HG02759 (cell line): ENCODE results near the gene VWA8.
"Not testable (repeated sequence)": the region's sequence is repeated elsewhere in the genome, so short reads cannot be mapped to it uniquely, and the experiment has no call there.

Experiments used
- ATAC-seq: cut with Tn5 transposase; IDR thresholded peaks from one replicate; pipeline ENCODE4 v1.9.1; 2021; ENCODE audit warnings: mild to moderate bottlenecking, moderate library complexity; ENCODE audit not compliant: unreplicated experiment

Gene VWA8

DNA sequence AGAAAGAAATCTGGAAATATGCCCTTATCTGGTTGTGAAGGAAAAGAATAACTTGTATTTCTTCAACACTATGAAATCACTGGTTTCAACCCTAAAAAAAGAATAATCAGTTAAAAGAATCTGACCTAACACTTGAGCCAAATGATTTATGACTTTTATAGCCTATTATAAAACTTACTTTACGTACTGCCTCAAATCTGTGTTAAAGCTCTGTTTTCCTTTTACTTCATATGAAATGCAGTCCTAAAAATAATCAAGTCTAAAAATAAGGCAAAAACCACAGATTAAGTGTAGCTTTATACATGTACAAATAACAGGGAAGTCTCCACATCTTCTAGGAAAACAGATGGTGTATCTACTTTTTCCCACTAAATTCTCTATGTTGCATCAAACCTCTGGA is 101.3 kb downstream of the VWA8 start:
- ATAC-seq: no peak

DNA sequence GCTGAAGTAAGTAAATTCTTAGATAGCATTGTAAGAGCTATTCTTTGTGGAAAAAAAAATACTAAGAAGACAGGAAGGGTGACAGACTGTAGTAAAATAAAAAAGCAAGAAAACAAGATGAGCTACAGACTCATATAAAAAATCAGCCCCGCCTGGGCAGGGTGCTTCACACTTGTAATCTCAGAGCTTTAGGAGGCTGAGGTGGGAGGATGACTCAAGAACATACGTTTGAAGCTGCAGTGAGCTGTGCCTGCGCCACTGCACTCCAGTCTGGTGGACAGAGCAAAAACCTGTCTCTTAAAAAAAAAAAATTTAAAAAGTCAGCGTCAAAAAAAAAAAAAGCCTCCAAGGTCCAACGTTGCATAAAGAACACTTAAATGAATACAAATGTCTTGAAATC is 102.1 kb downstream of the VWA8 start:
- no peak for ATAC-seq

DNA sequence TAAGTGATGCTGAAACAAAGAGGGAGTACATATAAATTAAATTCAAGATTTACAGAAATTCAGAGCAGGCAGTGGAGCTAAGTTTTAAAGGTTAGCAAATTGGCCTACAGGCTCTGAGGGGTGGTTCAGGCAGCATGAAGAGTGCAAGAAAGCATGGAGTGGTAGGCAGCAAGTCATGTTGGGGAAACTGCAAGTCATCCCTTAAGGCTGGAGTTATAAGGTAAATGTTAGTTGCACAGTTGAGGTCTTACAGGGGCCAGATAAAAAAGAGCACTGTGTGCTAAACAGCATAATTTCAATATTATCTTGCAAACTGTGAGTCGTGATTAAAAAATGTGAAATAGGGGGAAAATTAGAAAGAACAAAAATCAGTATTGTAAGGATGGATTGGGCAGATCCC is 106.2 kb downstream of the VWA8 start:
- no peak for ATAC-seq

DNA sequence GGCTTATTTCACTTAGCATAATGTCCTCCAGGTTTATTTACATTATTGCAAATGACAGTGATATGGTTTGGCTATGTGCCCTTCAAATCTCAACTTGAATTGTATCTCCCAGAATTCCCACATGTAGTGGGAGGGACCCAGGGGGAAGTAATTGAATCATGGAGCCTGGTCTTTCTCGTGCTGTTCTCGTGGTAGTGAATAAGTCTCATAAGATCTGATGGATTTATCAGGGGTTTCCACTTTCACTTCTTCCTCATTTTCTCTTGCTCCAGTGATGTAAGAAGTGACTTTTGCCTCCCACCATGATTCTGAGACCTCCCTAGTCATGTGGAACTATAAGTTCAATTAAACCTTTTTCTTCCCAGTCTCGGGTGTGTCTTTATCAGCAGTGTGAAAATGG is 109.6 kb downstream of the VWA8 start:
- ATAC-seq: no peak

DNA sequence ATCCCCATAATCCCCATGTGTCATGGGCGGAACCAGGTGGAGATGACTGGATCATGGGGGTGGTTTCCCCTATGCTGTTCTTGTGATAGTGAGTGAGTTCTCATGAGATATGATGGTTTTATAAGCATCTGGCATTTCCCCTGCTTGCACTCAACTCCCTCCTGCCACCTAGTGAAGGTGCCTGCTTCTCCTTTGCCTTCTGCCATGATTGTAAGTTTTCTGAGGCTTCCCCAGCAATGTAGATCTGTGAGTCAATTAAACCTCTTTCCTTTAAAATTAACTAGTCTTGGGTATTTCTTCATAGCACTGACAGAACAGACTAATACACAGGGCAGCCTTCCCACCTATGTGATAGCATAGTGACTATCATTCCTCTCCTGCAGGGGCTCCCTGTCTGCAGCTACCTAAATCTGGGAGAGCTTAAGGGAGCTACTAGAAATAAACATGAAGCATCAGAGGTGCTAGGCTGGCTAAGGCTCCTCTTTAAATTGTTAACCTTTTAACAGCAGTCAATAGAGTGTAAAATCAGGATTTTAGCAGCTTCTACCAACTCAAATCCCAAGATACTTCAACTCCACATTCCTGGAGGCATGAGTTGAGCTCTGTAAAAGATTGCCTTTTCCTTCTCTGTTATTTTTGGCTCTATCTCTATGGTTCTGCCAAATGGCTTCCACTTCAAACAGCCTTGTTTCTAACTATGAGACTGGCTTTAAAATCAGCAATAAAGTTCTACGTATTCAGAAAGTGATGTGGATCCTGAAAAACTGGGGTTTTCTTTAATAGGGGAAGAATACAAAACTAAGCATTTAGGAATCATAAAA is 112.3 kb downstream of the VWA8 start:
- no peak for ATAC-seq

DNA sequence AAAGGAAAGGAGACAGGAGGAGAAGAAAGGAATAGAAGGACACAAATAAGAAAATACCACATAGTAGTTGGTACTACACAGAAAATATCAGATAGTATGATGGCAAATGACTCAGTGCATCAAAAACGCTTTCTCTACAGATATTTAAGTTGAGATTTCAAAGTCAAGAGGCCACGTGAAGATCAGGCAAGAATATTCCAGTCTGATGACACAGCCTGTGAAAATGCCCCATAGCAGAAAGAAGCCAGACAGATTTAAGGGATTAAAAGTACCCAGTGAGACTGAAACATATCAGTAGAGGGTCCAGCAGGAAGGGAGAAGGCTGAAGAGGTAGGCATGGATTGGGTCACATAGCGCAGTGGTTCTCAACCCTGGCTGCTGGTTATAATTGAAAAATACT is 113.7 kb downstream of the VWA8 start:
- ATAC-seq: no peak

DNA sequence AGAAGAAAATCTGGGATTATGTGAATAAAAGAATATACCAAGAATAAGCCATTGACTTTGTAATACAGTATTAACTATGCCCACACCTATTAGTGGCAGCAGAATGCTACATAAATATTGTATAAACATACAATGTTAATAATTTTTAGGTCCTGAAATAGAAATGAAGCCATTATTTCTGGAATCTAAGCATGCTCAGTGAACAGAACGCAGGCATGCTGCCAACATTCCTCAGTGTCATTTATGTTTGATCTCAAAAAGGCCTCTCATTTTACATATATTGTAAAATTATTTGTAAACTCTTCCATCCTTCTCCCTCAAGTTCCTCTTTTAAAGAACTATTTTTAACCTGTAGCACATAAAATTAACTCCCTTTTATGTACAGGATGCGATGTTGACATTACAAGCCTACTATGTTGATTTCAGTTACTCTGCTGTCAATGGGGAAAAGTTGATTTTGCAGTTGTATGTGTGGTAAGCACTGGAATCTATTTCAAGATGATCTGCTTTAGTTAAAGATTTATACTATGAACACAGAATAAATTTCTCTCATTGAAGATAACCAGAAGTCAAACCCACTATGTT is 118.8 kb downstream of the VWA8 start:
- ATAC-seq: no peak

DNA sequence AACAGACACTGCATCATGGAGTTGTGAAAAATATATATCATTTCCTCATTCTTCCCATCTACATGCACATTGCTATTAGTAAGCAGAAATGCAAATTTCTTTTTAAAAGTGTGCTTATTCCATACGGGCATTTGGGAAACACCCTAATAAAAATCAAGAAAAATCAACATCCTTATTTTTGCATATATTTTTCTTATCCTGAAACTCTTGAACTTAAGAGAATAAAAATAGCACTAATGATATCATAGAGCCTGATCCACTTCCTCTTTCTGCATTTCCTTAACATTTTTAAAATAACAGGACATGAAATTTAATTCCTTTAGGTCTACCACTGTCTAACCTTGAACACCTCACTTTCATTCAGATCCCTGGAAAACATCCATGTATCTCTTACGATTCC is 123.3 kb downstream of the VWA8 start:
- no peak for ATAC-seq

DNA sequence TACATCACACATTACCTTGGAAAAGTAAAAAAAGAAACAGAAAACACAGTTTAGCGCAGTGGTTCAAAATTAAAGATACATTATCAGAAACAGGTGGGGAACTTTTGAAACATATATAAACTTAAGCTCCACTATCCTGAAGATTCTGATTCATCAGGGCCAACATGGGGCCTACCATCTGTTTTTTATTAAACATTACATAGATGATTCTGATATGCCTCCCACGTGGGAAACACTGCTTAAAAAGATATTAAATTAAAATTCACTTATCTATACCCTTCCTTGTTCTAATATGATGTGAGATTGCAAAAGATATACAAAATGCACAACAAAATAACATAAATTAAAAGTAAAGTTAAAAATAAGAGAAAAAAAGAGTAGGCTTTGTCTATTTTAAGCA is 125.0 kb downstream of the VWA8 start:
- no peak for ATAC-seq

DNA sequence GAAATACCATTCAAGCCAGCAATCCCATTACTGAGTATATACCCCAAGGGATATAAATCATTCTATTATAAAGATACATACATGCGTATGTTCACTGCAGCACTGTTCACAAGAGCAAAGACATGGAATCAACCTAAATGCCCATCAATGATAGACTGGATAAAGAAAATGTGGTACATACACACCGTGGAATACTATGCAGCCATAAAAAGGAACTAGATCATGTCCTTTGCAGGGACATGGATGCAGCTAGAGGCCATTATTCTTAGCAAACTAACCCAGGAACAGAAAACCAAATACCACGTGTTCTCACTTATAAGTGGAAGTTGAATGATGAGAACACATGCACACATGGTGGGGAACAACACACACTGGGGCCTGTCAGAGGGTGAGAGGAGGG is 126.2 kb downstream of the VWA8 start:
- not testable (repeated sequence) for ATAC-seq

DNA sequence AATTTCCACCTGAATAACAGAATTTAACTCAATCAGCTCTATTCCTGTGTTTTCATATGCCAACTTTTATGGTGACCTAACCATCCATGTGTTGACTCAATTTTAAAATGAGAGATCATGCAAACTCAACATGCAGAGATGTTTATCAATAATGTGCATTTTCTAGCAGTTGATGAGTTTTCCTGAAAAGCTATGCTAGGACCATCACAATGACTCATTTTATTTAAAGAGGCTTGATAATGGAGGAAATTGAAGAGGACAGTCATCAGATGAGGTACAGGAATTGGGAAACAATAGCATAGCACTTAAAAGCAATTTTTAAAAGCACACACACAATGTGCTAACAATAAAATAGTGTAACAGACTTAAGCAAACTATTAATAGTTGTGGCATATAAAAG is 127.1 kb downstream of the VWA8 start:
- no peak for ATAC-seq

DNA sequence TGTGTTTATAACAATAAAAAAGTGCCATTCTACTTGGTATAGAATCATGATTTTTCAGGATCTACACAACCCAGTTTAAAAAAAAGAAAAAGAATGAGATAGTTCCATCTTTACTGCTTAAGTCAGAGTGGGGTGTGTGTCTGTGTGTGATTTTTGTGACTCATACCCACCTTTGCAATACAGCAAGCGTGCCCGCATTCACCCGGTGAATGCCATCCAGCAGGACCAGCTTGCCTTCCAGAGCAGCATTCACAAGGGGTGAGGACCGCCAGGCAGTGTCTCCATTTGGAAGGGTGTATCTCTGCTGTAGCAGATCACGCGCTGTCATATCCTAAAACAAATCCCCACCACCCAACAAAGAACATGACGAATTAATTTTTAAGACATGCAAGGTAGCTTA is 127.7 kb downstream of the VWA8 start:
- no peak for ATAC-seq

DNA sequence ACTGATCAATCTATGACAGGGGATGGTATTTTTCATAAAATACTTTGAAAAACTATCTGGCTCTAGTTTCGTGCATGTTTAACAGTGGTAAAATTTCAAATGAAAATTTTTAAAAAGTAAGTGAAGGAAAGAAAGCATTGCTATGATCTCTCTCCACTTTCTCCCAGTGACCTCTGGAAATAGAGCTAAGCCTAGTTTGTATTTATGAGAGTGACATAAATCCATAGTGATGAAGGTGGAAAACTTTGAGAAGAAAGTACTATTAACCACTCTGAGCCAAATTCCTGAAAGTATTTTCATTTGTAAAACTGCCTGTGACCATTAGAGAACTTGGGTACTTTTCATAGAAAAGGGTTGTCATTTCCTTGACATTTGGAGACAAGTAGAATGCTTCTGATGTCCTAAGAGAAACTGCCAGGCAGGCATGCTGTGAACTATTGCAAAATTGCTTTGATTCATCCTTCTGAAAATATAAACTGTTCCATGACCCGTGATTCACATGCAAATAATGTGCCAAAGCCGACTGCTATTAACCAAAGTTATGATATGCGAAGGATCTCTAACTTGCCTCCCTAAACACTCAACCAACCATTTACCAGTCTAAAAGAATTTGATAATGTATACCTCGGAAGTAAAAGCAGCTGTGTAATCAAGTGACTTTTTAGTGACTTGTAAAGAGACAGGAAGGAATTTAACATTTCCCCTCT is 133.2 kb downstream of the VWA8 start:
- no peak for ATAC-seq

DNA sequence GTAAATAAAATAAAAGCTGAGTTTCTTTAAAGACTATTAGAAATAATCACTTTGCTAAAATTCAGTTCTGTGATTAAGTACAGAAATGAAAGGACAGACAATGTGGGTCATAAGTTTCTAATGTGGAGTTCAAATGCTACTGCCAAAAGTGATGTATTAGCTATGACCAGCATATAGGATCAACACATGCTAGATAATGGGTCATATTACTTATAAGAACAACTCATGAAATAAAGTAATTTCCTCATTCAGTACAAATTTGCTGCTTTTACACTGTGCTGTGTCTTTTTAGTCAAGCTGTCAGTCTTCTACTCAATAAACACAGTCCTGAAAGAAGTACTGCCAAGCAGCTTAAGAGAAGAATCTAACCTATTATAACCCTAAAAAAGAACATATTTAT is 135.2 kb downstream of the VWA8 start:
- no peak for ATAC-seq

DNA sequence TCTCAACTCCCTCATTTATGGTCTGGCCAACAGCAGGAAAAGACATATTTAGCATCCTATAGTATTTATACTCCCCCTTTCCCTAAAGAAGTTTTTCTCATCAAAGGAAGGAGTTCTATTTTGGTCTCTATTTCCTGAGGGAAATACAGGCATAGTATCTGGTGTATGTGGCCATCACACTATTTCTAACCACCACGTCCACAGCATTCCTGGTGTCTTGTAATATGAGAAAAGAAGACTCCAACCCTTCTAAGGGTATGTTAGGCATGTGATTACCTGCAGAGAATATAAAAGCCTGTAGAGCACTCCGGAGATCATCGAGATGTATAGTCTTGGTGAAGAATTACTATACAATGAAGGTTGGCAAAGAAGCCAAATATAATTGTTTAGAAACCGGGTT is 137.4 kb downstream of the VWA8 start:
- no peak for ATAC-seq

DNA sequence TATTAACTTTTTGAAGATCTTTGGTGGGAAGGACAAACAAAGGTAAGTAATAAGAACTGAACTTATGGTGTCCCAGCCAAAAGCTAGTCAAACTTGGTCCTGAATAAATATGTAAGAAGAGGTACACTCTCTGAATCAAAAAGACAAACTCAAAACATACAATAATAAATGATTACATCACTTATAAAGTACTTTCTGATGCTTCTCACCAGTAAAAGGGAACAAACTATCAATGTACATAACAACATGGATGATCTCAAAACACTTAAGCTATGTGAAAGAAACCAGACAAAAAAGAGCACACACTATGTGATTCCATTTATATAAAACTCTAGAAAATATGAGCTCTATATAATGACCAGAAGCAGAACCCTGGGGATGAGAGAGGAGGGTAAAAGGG is 138.3 kb downstream of the VWA8 start:
- ATAC-seq: no peak

DNA sequence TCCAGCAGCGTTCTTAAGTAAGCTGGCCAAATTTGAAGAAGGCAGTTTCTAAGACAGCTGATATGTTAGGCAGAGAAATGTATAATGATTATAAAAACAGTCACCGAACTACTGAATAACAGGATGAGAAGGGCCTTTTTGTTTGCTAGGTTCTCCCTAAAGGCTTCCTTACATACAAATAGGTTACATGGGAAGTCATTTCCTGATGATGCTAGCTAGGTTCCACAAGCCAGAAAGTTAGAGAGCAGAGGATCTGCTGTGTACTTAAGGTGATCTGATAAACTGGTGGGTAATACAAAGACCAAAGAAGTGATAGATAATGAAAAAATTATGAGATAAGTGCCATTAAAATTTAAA is 139.7 kb downstream of the VWA8 start:
- ATAC-seq: no peak

DNA sequence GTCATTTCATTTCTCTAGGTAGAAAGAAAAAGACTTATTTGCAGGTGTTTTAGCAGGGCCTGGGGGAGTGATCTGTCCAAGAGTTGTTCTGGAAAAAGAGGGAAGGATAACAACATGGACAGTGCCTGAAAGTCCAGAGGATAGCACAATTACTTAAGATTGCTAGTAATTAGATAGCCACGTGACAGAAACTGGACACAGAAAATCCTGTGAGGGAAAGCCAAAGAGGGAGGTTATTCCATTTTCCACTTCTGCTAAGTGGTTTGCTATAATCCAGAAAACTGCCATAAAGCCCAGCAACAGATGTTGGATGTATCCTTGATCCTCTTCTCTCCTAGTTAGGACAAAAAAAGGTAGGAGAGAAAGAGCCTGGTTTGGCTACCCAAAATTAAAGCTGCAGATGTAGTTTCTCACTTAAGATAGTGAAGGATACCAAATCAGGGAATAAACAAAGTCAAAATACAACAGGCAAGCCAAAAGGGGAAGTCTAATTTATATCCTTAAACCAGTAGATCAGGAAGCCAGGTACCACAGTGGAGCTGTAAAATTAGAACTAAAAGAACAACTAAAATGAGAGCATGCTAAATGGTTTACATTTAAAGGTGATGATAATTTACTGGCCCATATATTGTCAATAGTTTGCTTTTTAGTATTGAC is 140.2 kb downstream of the VWA8 start:
- ATAC-seq: no peak

DNA sequence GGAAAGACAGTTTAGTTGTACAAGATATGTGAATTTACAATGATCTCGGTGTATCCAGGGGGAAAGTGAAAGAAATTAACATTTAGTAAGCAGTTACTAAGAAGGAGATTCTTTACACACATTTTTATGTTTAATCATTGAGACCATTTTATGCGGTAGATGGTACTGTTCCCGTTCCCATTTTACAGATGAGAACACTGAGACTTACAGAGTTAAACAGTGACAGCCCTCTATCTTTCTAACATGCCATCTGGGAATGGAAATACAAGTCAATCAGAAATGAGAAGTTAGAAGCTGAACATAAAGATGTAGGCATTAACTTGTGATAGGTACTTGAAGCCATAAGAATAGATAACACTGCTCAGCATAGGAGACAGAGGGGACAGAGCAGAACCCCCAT is 144.9 kb downstream of the VWA8 start:
- ATAC-seq: no peak

DNA sequence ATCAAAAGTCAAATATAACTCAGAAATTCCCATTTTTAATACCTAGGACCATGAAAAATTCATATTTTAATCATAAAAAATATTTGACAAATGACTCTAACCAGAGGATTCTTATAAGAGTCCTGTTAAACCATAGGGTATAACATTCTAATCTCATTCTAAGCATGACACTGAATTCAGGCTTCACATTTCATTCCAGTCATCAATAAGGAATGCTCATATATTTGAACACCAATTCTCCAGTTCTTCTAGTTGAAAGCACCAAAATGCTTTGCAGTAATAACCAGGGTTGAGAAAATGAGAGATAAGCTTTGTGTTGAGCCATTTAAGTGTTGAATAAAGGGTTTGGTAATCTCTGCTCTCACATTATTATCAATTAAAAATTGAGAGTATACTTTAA is 147.5 kb downstream of the VWA8 start:
- no peak for ATAC-seq

DNA sequence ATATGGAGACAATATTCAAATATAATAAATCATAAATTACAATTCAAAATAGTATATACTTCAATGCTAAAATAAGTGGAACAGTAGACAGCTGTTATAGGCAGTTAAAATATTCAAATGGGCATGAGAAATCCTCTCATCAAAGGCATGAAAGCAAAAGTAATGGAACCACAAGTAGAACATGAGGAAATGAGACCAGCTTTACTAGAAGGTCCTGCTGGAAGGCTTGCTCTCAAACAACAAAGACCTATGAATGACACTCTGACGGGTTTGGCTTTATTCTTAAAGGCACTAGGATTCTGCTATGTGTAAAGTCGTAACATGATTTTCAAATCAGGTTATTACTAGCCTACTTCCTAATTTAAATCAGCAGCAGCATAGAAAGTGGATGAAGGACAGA is 148.1 kb downstream of the VWA8 start:
- peak; percentile 64 for ATAC-seq

DNA sequence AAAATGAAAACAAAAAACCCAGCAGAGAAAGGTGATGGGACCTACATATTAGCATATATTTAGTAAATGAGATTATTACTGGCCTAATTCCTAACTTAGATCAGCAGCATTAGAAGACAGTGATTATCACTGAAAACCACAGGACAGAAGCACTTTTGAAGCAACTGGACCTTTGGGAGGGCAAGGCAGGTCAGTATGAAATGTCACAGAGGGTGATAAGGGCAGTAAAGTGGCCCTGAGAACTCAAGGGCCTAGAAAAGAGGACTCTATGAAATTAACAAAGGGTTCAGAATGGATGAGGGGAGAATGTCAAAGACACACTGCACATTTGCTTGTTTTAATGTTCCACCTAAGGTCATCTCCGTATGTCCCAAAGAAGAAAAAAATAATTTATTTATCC is 148.7 kb downstream of the VWA8 start:
- ATAC-seq: no peak
